NB4 (cell line): ENCODE results near the gene MLEC.

ENCODE experiments used
- DNase-seq: peaks from one replicate; pipeline ENCODE4 v3.0.0; 2010; ENCODE audit warnings: low read depth
- H3K4me3 ChIP-seq: one replicate; pipeline ENCODE4 v1.5.1; 2011; ENCODE audit warnings: mild to moderate bottlenecking, low read depth, low read length, moderate library complexity
- MYC ChIP-seq: IDR thresholded peaks from 2 replicates; pipeline ENCODE4 v1.6.1; 2011; ENCODE audit warnings: low read depth, low read length
- POLR2A ChIP-seq: IDR thresholded peaks from 2 replicates; pipeline ENCODE4 v1.6.1; 2011; ENCODE audit warnings: mild to moderate bottlenecking; ENCODE audit not compliant: insufficient read length; ENCODE audit errors: extremely low read depth
- TF ChIP-seq, protein P1 (sequence below): IDR thresholded peaks from one replicate; pipeline ENCODE4 v1.5.1; 2012; ENCODE audit warnings: low read depth, low read length
- TF ChIP-seq, protein P2 (sequence below): IDR thresholded peaks from 2 replicates; pipeline ENCODE4 v1.6.1; 2011; ENCODE audit warnings: low read depth, low read length

Gene MLEC

DNA sequence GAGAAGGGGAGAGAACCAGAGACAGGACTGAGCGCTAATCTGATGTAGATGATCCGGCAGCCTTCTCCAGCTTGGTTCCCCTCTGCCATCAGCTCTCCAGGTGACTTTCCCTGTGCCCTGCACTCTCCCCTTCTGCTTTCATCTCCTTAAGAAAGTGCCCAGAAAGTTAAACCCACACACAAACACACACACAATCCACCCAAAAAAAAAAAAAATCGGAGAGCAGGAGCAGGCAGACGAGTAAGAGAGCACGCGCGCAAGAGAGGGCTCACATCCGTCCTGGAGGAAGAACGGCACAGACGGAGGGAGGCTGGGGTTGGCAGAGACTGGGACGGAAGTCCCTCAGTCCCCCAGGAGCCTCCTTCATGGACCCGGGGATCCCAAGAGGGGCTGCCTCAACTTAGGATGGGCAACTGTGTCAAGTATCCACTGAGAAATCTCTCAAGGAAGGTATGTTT is 36.7 kb upstream of the MLEC start:
- TF ChIP-seq, protein P1, sequence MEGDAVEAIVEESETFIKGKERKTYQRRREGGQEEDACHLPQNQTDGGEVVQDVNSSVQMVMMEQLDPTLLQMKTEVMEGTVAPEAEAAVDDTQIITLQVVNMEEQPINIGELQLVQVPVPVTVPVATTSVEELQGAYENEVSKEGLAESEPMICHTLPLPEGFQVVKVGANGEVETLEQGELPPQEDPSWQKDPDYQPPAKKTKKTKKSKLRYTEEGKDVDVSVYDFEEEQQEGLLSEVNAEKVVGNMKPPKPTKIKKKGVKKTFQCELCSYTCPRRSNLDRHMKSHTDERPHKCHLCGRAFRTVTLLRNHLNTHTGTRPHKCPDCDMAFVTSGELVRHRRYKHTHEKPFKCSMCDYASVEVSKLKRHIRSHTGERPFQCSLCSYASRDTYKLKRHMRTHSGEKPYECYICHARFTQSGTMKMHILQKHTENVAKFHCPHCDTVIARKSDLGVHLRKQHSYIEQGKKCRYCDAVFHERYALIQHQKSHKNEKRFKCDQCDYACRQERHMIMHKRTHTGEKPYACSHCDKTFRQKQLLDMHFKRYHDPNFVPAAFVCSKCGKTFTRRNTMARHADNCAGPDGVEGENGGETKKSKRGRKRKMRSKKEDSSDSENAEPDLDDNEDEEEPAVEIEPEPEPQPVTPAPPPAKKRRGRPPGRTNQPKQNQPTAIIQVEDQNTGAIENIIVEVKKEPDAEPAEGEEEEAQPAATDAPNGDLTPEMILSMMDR: no peak
- TF ChIP-seq, protein P2, sequence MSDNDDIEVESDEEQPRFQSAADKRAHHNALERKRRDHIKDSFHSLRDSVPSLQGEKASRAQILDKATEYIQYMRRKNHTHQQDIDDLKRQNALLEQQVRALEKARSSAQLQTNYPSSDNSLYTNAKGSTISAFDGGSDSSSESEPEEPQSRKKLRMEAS: no peak
- no peak for TF ChIP-seq MYC
- TF ChIP-seq POLR2A: no peak
- no peak for DNase-seq
- no peak overlapping the region for H3K4me3 ChIP-seq

DNA sequence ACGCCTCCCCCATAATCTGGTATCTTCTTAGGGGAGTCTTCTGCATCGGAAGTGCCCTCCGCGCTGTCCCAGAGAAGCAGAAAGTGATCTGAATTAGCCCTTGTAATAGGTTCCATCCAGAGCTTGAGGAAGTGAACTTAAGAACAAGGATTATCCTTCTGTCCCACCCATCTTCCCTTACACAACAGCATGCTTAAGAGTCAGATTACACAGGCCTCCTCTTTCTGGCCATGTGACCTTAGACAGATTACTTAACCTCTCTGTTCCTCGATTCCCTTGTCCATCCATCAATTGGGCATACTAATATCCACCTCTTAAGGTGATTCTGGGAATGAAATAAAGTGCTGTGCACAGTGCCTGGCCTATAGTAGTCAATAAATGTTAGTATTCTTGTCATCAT is 35.1 kb upstream of the MLEC start:
- DNase-seq: no peak
- H3K4me3 ChIP-seq: no peak overlapping the region
- TF ChIP-seq MYC: no peak
- TF ChIP-seq, protein P1: no peak
- TF ChIP-seq, protein P2: peak; percentile 39; the same call in 1 of the 2 replicates

DNA sequence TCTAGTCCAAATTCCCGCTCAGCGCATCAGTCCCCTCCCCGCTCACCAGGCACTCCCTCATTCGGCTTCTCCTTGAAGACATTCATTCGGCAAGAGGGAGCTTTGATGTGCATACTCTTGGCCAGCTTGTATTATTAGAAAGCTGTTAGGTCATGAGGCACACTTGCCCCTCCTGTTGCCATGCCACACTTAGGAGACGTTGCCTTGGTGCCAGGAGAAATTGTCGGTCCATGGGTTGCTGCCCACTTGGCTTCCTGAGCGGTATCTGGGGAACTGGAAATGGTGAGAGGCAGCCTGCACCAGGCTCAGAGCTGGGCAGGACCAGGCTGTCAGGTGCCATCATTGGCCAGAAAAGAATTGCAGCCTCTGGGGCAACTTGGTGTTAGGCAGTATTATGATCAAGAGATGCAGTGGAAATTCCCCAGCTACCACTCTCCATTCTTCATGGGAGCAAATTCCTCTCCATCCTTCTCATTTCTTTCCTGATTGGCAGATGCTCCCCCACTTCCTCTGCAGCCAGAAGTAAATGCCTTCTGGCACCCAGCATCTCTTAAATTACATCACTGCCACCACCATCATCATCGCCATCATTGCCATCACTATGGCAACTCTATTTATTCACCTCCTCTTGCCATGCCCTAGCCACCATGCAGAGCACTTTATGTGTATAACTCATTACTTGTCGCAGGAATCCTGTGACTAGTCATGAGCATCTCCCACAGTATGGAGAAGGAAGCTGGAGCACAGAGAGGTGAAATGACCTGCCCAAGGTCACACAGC is 34.1 kb upstream of the MLEC start:
- no peak for DNase-seq
- TF ChIP-seq, protein P1: no peak
- TF ChIP-seq MYC (no peak), POLR2A (no peak)
- TF ChIP-seq, protein P2: no peak
- H3K4me3 ChIP-seq: no peak overlapping the region

DNA sequence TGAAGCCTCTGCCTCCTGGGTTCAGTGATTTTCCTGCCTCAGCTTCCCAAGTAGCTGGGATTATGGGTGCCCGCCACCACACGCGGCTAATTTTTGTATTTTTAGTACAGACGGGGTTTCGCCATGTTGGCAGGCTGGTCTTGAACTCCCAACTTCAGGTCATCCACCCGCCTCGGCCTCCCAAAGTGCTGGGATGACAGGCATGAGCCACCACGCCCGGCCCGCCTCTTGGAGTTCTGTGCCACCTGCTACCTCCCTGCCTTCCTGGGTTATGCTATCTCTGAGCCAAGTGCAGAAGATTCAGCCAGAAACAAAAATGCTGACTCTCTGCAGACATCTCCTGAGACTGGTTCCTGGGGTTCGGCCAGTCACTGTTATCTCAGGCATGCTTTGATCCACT is 33.3 kb upstream of the MLEC start:
- no peak overlapping the region for H3K4me3 ChIP-seq
- TF ChIP-seq MYC (no peak), POLR2A (no peak)
- TF ChIP-seq, protein P2: no peak
- TF ChIP-seq, protein P1: no peak
- no peak for DNase-seq

DNA sequence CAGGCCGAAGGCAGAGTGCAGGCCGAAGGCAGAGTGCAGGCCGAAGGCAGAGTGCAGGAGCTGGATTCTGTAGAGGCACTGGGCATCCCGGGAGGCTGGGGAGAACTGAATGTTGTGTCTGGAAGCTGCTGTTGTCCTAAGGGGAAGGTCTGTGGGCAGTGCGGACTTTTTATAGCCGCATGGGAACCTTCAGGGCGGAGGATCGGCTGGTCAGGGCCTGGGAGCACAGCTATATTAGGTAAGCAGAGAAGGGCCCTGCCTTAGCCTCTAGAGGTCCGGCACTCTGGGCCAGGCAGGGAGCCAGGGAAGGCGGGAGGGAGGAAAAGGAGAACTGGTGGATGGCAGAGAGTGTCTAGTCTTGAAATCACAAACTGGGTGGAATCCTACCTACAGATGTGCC is 32.3 kb upstream of the MLEC start:
- TF ChIP-seq, protein P1: no peak
- TF ChIP-seq, protein P2: no peak
- TF ChIP-seq POLR2A: no peak
- no peak for TF ChIP-seq MYC
- no peak overlapping the region for H3K4me3 ChIP-seq
- no peak for DNase-seq
